Aorta (tissue), 5 donors: Measurements from ENCODE around the gene ERBB2. TPM values are rescaled to one million over a fixed set of nuclear protein-coding genes. Genes with fewer than 3 reads are reported as not detected.

Source experiments
- ATAC-seq: fragments of 200-7000 bp; cut with Tn5 transposase; one replicate; pipeline ENCODE4 v1.9.1; 2022; ENCODE audit warnings: moderate library complexity; ENCODE audit not compliant: low FRiP score
- DNase-seq, 2 donors: peaks; one replicate each; pipeline ENCODE4 v3.0.0-alpha.2; 2020
- H3K27ac ChIP-seq, 2 donors: one replicate each; pipeline ENCODE4 v1.5.1; 2013; ENCODE audit warnings: low read length in 2 of 2, mild to moderate bottlenecking in 2 of 2, moderate library complexity in 2 of 2, control low read depth in 1 of 2, inconsistent platforms in 1 of 2, low read depth in 1 of 2
- H3K27me3 ChIP-seq, 2 donors: one replicate each; pipeline ENCODE4 v1.6.1; 2013; ENCODE audit warnings: control low read depth in 1 of 2, low read length in 1 of 2, mild to moderate bottlenecking in 1 of 2, moderate library complexity in 1 of 2; ENCODE audit not compliant: insufficient read depth in 2 of 2, control insufficient read depth in 1 of 2
- H3K36me3 ChIP-seq, 2 donors: one replicate each; pipeline ENCODE4 v1.6.1; 2013; ENCODE audit warnings: control low read depth in 1 of 2, low read length in 1 of 2, mild to moderate bottlenecking in 1 of 2; ENCODE audit not compliant: insufficient read depth in 2 of 2, control insufficient read depth in 1 of 2
- H3K4me1 ChIP-seq, 2 donors: one replicate each; pipeline ENCODE4 v1.6.1; 2013; ENCODE audit warnings: low read length in 2 of 2, control low read depth in 1 of 2, mild to moderate bottlenecking in 1 of 2, moderate library complexity in 1 of 2; ENCODE audit not compliant: insufficient read depth in 2 of 2, control insufficient read depth in 1 of 2
- H3K4me3 ChIP-seq, 2 donors: one replicate each; pipeline ENCODE4 v1.5.1; 2013; ENCODE audit warnings: low read length in 2 of 2, control low read depth in 1 of 2, mild to moderate bottlenecking in 1 of 2
- H3K9me3 ChIP-seq: one replicate; pipeline ENCODE4 v1.6.1; 2013; ENCODE audit warnings: mild to moderate bottlenecking, low read length; ENCODE audit not compliant: control insufficient read depth
- WGBS, 2 donors: extraction: QIAGEN DNeasy Blood & Tissue Kit; methylation state at CpG; one replicate each; pipeline ENCODE4 v1.1.7; 2013; 5-methylcytosine and 5-hydroxymethylcytosine counted together
- intact Hi-C, 2 donors: fragments of 100-400 bp; cut with DNase I; formaldehyde crosslinking; loops; one replicate each; pipeline versions ENCODE4 v1.14.2 to v1.15.0; 2022
- polyA plus RNA-seq, 2 donors: library from polyadenylated mRNA; stranded (reverse); fragments of 200-250 nt; gene quantifications; one replicate each; pipeline ENCODE4 v1.2.3, GENCODE V29; 2013
- total RNA-seq, 2 donors: library from RNA; stranded (reverse); fragmentation: NEBNext Ultra II Directional; extraction: Animal tissue kit (Norgen Biotek cat#: 25700); gene quantifications; one replicate each; pipeline ENCODE4 v1.2.1, GENCODE V29; 2021
- donor health status: healthy with polysubstance abuse.
- donor health status: Bipolar disorder and iron deficiency.
- donor health status: DM: no; HTN: no; CAD: no.
- donor health status: DM: no; HTN: no; CAD: no.
- donor health status: DM: yes; HTN: yes; CAD: no.

The ERBB2 gene
- total and polyA plus RNA-seq, 4 donors, result 22.7 to 74.0 (median 59.1) TPM

DNA sequence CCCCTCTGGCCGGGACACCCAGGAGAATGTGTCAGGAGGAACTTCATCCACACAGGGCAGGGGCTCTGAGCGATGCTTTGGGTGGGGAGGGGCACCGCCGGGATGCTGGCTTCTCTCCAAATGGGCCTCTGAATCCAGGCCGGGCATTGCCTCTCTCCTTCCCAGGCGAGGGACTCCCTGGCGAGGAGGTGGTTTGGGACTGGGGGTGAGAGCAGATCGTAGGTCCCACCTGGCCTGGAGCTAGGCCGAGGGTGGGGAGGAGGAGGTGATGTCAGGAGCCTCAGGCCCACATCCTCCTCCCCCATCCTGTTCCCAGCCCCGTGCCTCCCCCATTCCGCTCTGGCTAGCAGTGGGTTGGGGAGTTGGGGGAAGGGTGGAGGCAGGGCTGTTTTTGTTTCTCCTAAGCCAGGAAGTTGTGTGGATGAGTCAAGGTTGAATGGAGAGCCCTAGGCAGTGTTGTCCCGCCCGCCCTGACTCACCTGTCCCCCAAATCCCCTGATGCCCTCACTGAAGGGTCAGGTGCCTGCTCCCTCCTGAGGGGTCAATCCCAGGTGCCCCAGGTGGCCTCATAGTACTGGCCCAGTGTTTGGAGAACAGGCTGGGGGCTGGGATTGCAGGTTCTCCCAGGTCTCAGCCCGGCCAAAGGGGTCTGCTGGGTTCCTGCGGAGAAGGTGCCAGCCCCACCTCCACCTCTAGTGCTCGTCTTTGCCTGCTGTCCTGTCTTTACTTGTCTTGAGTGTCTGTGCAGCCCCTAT, 40.7 kb downstream of the ERBB2 start:
- Histone ChIP-seq H3K27me3 (no peaks in the 10 kb centered on the region), H3K27ac (no peak overlapping the region), H3K36me3 (no peaks in the 10 kb centered on the region), H3K4me1 (no peaks in the 10 kb centered on the region), H3K9me3 (no peaks in the 10 kb centered on the region), H3K4me3 (no peak overlapping the region)
- DNase-seq, result peak in 1 of 2 donors; percentile 71
- 56 to 62% methylated on average over 16 of the region's 16 CpGs for WGBS, 2 donors
- no peak for ATAC-seq
- intact Hi-C loops, result no loop called here

DNA sequence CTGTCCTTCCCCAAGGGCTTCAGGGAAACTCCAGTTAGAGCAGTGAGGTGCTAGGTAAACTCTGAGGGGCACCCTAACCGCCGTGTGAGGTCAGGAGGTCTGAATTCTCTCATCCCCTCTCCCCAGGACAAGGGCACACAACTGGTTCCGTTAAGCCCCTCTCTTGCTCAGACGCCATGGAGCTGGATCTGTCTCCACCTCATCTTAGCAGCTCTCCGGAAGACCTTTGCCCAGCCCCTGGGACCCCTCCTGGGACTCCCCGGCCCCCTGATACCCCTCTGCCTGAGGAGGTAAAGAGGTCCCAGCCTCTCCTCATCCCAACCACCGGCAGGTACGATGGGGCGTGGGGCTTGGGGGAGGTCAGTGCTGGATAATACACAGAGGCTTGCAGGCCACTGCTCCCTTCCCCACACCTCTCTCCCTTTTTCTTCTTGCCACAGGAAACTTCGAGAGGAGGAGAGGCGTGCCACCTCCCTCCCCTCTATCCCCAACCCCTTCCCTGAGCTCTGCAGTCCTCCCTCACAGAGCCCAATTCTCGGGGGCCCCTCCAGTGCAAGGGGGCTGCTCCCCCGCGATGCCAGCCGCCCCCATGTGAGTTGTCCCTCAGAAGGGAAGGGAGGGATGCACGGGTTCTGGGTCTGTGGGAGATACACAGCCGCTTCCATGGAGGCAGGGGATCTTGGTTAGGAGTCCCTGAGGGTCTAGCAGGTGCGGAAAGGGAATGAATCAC, 42.4 kb downstream of the ERBB2 start:
- no peaks in the 10 kb centered on the region for H3K4me1 ChIP-seq
- H3K9me3 ChIP-seq, result no peaks in the 10 kb centered on the region
- DNase-seq (peak in 1 of 2 donors; percentile 62), ATAC-seq (no peak)
- no peaks in the 10 kb centered on the region for H3K36me3 ChIP-seq
- intact Hi-C loops, result no loop called here
- WGBS, 2 donors, result 88 to 90% methylated on average over 18 of the region's 18 CpGs
- no peaks in the 10 kb centered on the region for H3K27me3 ChIP-seq
- no peak overlapping the region for H3K27ac ChIP-seq
- no peak overlapping the region for H3K4me3 ChIP-seq

DNA sequence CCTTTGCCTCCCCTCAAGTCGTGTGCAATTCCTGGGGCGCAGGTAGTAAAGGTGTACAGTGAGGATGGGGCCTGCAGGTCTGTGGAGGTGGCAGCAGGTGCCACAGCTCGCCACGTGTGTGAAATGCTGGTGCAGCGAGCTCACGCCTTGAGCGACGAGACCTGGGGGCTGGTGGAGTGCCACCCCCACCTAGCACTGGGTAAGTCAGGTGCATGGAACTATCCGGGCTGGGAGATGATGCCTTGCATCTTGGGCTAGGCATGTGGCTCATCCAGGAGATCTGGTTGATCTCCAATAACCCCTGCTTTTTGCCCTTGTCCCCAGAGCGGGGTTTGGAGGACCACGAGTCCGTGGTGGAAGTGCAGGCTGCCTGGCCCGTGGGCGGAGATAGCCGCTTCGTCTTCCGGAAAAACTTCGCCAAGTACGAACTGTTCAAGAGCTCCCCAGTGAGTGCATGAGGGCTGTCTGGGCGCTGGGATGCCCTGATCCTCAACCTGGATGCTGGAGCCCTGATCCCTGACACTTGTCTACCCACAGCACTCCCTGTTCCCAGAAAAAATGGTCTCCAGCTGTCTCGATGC, 43.1 kb downstream of the ERBB2 start:
- no peaks in the 10 kb centered on the region for H3K36me3 ChIP-seq
- WGBS, 2 donors, result 90 to 92% methylated on average over 21 of the region's 21 CpGs
- no peak overlapping the region for H3K27ac ChIP-seq
- DNase-seq (peak; percentile 27 to 49), ATAC-seq (no peak)
- no peaks in the 10 kb centered on the region for H3K4me1 ChIP-seq
- intact Hi-C loops, result no loop called here
- no peaks in the 10 kb centered on the region for H3K9me3 ChIP-seq
- H3K27me3 ChIP-seq, result no peaks in the 10 kb centered on the region
- H3K4me3 ChIP-seq, result no peak overlapping the region

DNA sequence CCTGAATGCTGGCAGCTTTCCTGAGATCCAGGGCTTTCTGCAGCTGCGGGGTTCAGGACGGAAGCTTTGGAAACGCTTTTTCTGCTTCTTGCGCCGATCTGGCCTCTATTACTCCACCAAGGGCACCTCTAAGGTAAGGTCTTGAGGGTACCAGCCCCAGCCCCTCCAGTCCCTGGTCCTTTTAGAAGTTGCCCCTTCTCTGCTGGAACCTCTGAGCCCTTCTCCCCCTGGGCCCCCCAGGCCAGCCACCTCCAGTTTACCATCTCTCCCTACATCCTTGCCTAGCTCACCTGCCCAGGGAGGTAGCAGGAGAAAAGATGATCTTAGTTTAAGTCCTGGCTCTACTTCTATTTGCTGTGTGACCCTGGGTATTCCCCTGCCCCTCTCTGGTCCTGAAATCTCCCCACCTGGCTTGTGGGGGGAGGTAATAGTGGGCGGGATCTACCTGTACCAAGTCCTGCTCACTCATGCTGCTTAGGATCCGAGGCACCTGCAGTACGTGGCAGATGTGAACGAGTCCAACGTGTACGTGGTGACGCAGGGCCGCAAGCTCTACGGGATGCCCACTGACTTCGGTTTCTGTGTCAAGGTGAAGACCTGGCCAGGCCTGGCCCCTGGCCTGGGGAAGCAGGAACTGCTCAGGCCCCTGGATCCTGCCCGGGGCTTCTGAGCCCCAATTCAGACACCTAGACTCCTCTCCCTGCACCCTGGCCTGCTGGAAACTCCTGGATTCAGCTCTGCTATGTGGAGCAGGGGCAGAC, 44.4 kb downstream of the ERBB2 start:
- WGBS, 2 donors, result 92 to 93% methylated on average over 16 of the region's 16 CpGs
- intact Hi-C loops, result no loop called here
- Histone ChIP-seq H3K9me3 (no peaks in the 10 kb centered on the region), H3K36me3 (no peaks in the 10 kb centered on the region), H3K27ac (no peak overlapping the region), H3K27me3 (no peaks in the 10 kb centered on the region), H3K4me1 (no peaks in the 10 kb centered on the region), H3K4me3 (no peak overlapping the region)
- DNase-seq (peak; percentile 30 to 68), ATAC-seq (no peak)

DNA sequence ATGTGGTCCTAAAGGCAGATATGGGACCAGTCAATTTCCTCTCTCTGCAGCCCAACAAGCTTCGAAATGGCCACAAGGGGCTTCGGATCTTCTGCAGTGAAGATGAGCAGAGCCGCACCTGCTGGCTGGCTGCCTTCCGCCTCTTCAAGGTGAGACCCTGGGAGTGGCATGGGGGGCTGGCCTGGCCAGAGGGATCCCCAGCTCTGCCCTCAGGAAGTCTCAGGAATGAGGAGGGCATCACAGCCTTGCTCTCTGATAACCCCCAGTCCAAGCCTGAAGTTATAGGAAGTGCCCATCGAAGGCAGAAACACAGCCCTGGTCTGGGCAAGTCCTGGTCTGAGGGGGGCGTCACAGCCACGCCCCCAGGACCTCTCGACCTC, 45.0 kb downstream of the ERBB2 start:
- H3K36me3 ChIP-seq, result no peaks in the 10 kb centered on the region
- H3K9me3 ChIP-seq, result no peaks in the 10 kb centered on the region
- no peaks in the 10 kb centered on the region for H3K4me1 ChIP-seq
- 79 to 80% methylated on average over 8 of the region's 8 CpGs for WGBS, 2 donors
- no peaks in the 10 kb centered on the region for H3K27me3 ChIP-seq
- no peak overlapping the region for H3K4me3 ChIP-seq
- no peak overlapping the region for H3K27ac ChIP-seq
- DNase-seq (peak in 1 of 2 donors; percentile 44), ATAC-seq (no peak)
- intact Hi-C loops, result no loop called here

- Histone ChIP-seq H3K27me3 (no peaks in the 10 kb centered on the region), H3K36me3 (no peaks in the 10 kb centered on the region), H3K4me3 (no peak overlapping the region), H3K27ac (no peak overlapping the region), H3K9me3 (no peaks in the 10 kb centered on the region), H3K4me1 (no peaks in the 10 kb centered on the region)
- 93 to 95% methylated on average over 21 to 23 of the region's 23 CpGs for WGBS, 2 donors
- intact Hi-C loops, result no loop called here
- DNase-seq (peak; percentile 39 to 63), ATAC-seq (no peak)
Observed at GRCh38 chr17:39745335-39746144, 45.7 kb downstream of the ERBB2 start.

DNA sequence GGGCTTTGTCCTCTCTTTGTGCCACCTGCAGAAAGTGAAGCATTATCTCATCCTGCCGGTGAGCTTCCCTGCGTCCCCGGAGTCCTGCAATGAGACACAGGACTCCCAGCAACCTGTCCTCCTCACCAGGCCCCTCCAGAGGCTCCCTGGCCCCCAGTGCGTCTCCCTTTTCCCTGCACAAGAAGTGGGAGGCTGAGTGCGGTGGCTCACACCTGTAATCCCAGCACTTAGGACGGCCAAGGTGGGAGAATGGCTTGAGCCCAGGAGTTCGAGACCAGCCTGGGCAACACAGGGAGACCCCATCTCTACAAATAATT, 46.2 kb downstream of the ERBB2 start:
- WGBS, 2 donors, result 93 to 96% methylated on average over 7 of the region's 7 CpGs
- intact Hi-C loops, result no loop called here
- Histone ChIP-seq H3K27me3 (no peaks in the 10 kb centered on the region), H3K4me3 (no peak overlapping the region), H3K36me3 (no peaks in the 10 kb centered on the region), H3K4me1 (no peaks in the 10 kb centered on the region), H3K9me3 (no peaks in the 10 kb centered on the region), H3K27ac (no peak overlapping the region)
- ATAC-seq, result no peak
- peak; percentile 20 to 59 for DNase-seq

DNA sequence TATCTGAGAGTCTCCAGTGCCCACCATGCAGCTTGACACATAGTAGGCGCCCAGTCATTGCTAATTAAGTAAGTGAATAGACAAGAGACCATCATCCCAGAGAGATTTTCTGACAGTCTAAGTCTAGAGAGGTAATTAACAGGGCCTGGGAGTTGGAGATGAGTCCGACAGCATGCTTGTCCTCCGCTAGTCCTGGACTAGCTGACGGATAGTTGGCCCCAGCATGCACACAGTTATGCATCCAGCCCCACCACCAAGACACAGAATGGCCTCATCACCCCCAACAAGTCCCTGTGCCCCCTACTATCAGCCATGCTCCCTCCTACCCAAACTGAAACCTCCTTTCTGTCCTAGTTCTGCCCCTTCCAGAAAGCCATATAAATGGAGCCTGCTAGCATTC, 47.9 kb downstream of the ERBB2 start:
- H3K27me3 ChIP-seq, result no peaks in the 10 kb centered on the region
- ATAC-seq, result no peak
- 95 to 99% methylated on average over 4 of the region's 4 CpGs for WGBS, 2 donors
- DNase-seq, result peak in 1 of 2 donors; percentile 23
- no peak overlapping the region for H3K27ac ChIP-seq
- H3K4me3 ChIP-seq, result no peak overlapping the region
- H3K36me3 ChIP-seq, result no peaks in the 10 kb centered on the region
- H3K9me3 ChIP-seq, result no peaks in the 10 kb centered on the region
- intact Hi-C loops, result no loop called here
- no peaks in the 10 kb centered on the region for H3K4me1 ChIP-seq
